Measurements from ENCODE around the gene C1orf226. TPM values are rescaled to one million over a fixed set of nuclear protein-coding genes. Genes with fewer than 3 reads are reported as not detected.

The C1orf226 gene
- total RNA-seq, 1 experiment from 2014 or later: 7.7 TPM

- Histone ChIP-seq H3K9ac (ENCODE audit: low read length) (no peak overlapping the region), H3K4me2 (ENCODE audit: low read length) (no peak overlapping the region), H3K27me3 (ENCODE audit: insufficient read depth, low read length) (no peaks in the 10 kb centered on the region), H3K4me1 (ENCODE audit: control insufficient read depth in 1 of 2, insufficient read depth in 2 of 2, low read length in 2 of 2) (peaks cover 0 to 7% of the 10 kb centered on the region in 2 experiments; a peak in 1 of 4 replicates), H3K79me2 (ENCODE audit: insufficient read depth, low read length) (no peaks in the 10 kb centered on the region), H3K27ac (ENCODE audit: low read depth, low read length) (no peak overlapping the region), H3K36me3 (ENCODE audit: control insufficient read depth in 1 of 2, insufficient read depth in 2 of 2, low read length in 2 of 2) (peaks cover 0 to 3% of the 10 kb centered on the region in 2 experiments; a peak in 1 of 4 replicates), H3K9me2 (ENCODE audit: insufficient read depth) (no peaks in the 10 kb centered on the region), H4K20me1 (ENCODE audit: insufficient read depth) (no peaks in the 10 kb centered on the region), H2AFZ (ENCODE audit: low read depth, low read length, poor library complexity, severe bottlenecking) (no peak overlapping the region), H3K9me3 (ENCODE audit: control insufficient read depth in 1 of 2, insufficient read depth in 1 of 2, low read depth in 1 of 2, low read length in 2 of 2) (no peaks in the 10 kb centered on the region), H3K4me3 (replicated peaks in 1 of 2; ENCODE audit: low read depth in 1 of 2, low read length in 2 of 2) (no peak overlapping the region)
- ChIA-PET POLR2A (no interaction called here), RAD21 (ENCODE audit: low non-redundant PET in 1 of 2, low total read pairs in 2 of 2, uncharacterized antibody in 2 of 2, unreplicated experiment in 2 of 2) (no interaction called here), CTCF (no interaction called here)
- ATAC-seq: no peak
- TF ChIP-seq CBX3 (IDR thresholded peaks at IDR 0.05; ENCODE audit: low read depth): no peak
- BruUV-seq (replicated peaks): no TSS peak
- DNase-seq (ENCODE audit: low read depth, low spot score): no peak
- intact Hi-C loops (cut with micrococcal nuclease): no loop called here
Measured at GRCh38 chr1:162367073-162367472, 14.5 kb upstream of the C1orf226 start.

GRCh38 chr1:162367772-162368171 lies 13.8 kb upstream of the C1orf226 start:
- no peaks in the 10 kb centered on the region for H3K9me3 ChIP-seq (ENCODE audit: control insufficient read depth in 1 of 2, insufficient read depth in 1 of 2, low read depth in 1 of 2, low read length in 2 of 2)
- POLR2A ChIA-PET: no interaction called here
- H3K27me3 ChIP-seq (ENCODE audit: insufficient read depth, low read length): no peaks in the 10 kb centered on the region
- no peak for TF ChIP-seq SP1 (IDR thresholded peaks at IDR 0.05; ENCODE audit: low read depth)
- no peak for TF ChIP-seq EZH2 (IDR thresholded peaks at IDR 0.05)
- TF ChIP-seq POLR2AphosphoS5 (IDR thresholded peaks at IDR 0.05; ENCODE audit: low read depth, low read length): no peak
- TF ChIP-seq, protein P1, sequence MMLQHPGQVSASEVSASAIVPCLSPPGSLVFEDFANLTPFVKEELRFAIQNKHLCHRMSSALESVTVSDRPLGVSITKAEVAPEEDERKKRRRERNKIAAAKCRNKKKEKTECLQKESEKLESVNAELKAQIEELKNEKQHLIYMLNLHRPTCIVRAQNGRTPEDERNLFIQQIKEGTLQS (IDR thresholded peaks at IDR 0.05): no peak
- no peak for TF ChIP-seq CEBPB (IDR thresholded peaks at IDR 0.05; ENCODE audit: low read depth)
- TF ChIP-seq POLR2A (IDR thresholded peaks at IDR 0.05; ENCODE audit: borderline replicate concordance, extremely low read depth, insufficient read depth, insufficient read length): no peak
- no peak for TF ChIP-seq ZFX (IDR thresholded peaks at IDR 0.05)
- TF ChIP-seq SIN3A (IDR thresholded peaks at IDR 0.05; ENCODE audit: low read depth): no peak
- TF ChIP-seq TCF7L2 (IDR thresholded peaks at IDR 0.05; ENCODE audit: borderline replicate concordance, extremely low read depth, insufficient read depth, insufficient read length): no peak
- TF ChIP-seq JUND (IDR thresholded peaks at IDR 0.05): no peak
- TF ChIP-seq SRF (IDR thresholded peaks at IDR 0.05; ENCODE audit: low read depth): no peak
- no peak for TF ChIP-seq FOSL1 (IDR thresholded peaks at IDR 0.05; ENCODE audit: low read depth)
- TF ChIP-seq, protein P2, sequence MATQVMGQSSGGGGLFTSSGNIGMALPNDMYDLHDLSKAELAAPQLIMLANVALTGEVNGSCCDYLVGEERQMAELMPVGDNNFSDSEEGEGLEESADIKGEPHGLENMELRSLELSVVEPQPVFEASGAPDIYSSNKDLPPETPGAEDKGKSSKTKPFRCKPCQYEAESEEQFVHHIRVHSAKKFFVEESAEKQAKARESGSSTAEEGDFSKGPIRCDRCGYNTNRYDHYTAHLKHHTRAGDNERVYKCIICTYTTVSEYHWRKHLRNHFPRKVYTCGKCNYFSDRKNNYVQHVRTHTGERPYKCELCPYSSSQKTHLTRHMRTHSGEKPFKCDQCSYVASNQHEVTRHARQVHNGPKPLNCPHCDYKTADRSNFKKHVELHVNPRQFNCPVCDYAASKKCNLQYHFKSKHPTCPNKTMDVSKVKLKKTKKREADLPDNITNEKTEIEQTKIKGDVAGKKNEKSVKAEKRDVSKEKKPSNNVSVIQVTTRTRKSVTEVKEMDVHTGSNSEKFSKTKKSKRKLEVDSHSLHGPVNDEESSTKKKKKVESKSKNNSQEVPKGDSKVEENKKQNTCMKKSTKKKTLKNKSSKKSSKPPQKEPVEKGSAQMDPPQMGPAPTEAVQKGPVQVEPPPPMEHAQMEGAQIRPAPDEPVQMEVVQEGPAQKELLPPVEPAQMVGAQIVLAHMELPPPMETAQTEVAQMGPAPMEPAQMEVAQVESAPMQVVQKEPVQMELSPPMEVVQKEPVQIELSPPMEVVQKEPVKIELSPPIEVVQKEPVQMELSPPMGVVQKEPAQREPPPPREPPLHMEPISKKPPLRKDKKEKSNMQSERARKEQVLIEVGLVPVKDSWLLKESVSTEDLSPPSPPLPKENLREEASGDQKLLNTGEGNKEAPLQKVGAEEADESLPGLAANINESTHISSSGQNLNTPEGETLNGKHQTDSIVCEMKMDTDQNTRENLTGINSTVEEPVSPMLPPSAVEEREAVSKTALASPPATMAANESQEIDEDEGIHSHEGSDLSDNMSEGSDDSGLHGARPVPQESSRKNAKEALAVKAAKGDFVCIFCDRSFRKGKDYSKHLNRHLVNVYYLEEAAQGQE (IDR thresholded peaks at IDR 0.05; ENCODE audit: low read depth): no peak
- no peak for TF ChIP-seq EGR1 (IDR thresholded peaks at IDR 0.05; ENCODE audit: low read depth)
- no peak for TF ChIP-seq ZNF274 (IDR thresholded peaks at IDR 0.05; ENCODE audit: low read depth, low read length)
- no peak for TF ChIP-seq MAX (IDR thresholded peaks at IDR 0.05)
- no peak for TF ChIP-seq CBX3 (IDR thresholded peaks at IDR 0.05; ENCODE audit: low read depth)
- H3K4me1 ChIP-seq (ENCODE audit: control insufficient read depth in 1 of 2, insufficient read depth in 2 of 2, low read length in 2 of 2): peaks cover 0 to 14% of the 10 kb centered on the region in 2 experiments; a peak in 1 of 4 replicates
- H3K9me2 ChIP-seq (ENCODE audit: insufficient read depth): no peaks in the 10 kb centered on the region
- CTCF ChIA-PET: interaction anchor here (1.3 kb wide), 1 partner anchor 10 kb away, joined by 5 read pairs; no protein-coding TSS in a partner anchor
- no peak overlapping the region for H3K9ac ChIP-seq (ENCODE audit: low read length)
- no peak overlapping the region for H3K4me2 ChIP-seq (ENCODE audit: low read length)
- intact Hi-C loops (cut with micrococcal nuclease): no loop called here
- no peak overlapping the region for H2AFZ ChIP-seq (ENCODE audit: low read depth, low read length, poor library complexity, severe bottlenecking)
- H3K79me2 ChIP-seq (ENCODE audit: insufficient read depth, low read length): no peaks in the 10 kb centered on the region
- peaks cover 0 to 3% of the 10 kb centered on the region in 2 experiments; a peak in 1 of 4 replicates for H3K36me3 ChIP-seq (ENCODE audit: control insufficient read depth in 1 of 2, insufficient read depth in 2 of 2, low read length in 2 of 2)
- H3K27ac ChIP-seq (ENCODE audit: low read depth, low read length): no peak overlapping the region
- RAD21 ChIA-PET (ENCODE audit: low non-redundant PET in 1 of 2, low total read pairs in 2 of 2, uncharacterized antibody in 2 of 2, unreplicated experiment in 2 of 2): no interaction called here
- H3K4me3 ChIP-seq (replicated peaks in 1 of 2; ENCODE audit: low read depth in 1 of 2, low read length in 2 of 2): no peak overlapping the region
- no TSS peak for BruUV-seq (replicated peaks)
- no peaks in the 10 kb centered on the region for H4K20me1 ChIP-seq (ENCODE audit: insufficient read depth)
- ATAC-seq (no peak), DNase-seq (ENCODE audit: low read depth, low spot score) (no peak)

Measured in HCT116 (cell line).